Measurements from ENCODE around the gene PCNT.

PCNT gene

DNA sequence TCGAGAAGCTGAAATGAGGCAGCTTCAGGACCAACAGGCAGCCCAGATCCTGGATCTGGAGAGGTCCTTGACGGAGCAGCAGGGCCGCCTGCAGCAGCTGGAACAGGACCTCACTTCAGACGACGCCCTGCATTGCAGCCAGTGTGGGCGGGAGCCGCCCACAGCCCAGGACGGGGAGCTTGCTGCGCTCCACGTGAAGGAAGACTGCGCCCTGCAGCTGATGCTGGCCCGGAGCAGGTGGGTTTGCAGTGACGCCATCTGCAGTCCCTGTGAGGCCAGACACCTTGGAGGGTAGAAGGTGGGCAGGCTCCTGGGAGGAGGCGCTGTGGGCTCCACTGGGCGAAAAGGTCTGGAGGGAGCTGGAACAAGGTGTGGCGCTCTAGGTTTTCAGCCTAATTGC lies 39.7 kb downstream of the PCNT start:
- TF ChIP-seq HDGF (IDR thresholded peaks at IDR 0.05; ENCODE audit: borderline replicate concordance) (no peak), L3MBTL2 (conservative IDR thresholded peaks at IDR 0.05) (no peak), CTBP1 (IDR thresholded peaks at IDR 0.05; ENCODE audit: borderline replicate concordance) (no peak), ZNF384 (IDR thresholded peaks at IDR 0.05) (no peak), ARNT (IDR thresholded peaks at IDR 0.05) (no peak), FOXM1 (IDR thresholded peaks at IDR 0.05; ENCODE audit: borderline replicate concordance) (no peak), FOXK2 (IDR thresholded peaks at IDR 0.05) (no peak), FOXA1 (IDR thresholded peaks at IDR 0.05) (no peak), LEF1 (IDR thresholded peaks at IDR 0.05; ENCODE audit: borderline replicate concordance) (no peak), SP1 (IDR thresholded peaks at IDR 0.05) (no peak), BHLHE40 (IDR thresholded peaks at IDR 0.05; ENCODE audit: borderline replicate concordance) (no peak), SUZ12 (IDR thresholded peaks at IDR 0.05) (no peak), ELF4 (IDR thresholded peaks at IDR 0.05) (no peak), NFRKB (IDR thresholded peaks at IDR 0.05) (no peak), TARDBP (IDR thresholded peaks at IDR 0.05) (no peak)
- TF ChIP-seq, protein P1, sequence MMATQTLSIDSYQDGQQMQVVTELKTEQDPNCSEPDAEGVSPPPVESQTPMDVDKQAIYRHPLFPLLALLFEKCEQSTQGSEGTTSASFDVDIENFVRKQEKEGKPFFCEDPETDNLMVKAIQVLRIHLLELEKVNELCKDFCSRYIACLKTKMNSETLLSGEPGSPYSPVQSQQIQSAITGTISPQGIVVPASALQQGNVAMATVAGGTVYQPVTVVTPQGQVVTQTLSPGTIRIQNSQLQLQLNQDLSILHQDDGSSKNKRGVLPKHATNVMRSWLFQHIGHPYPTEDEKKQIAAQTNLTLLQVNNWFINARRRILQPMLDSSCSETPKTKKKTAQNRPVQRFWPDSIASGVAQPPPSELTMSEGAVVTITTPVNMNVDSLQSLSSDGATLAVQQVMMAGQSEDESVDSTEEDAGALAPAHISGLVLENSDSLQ (IDR thresholded peaks at IDR 0.05): no peak
- POLR2A ChIA-PET: no interaction called here
- no peak for DNase-seq (ENCODE audit: extremely low spot score)
- CTCF ChIA-PET: no interaction called here

DNA sequence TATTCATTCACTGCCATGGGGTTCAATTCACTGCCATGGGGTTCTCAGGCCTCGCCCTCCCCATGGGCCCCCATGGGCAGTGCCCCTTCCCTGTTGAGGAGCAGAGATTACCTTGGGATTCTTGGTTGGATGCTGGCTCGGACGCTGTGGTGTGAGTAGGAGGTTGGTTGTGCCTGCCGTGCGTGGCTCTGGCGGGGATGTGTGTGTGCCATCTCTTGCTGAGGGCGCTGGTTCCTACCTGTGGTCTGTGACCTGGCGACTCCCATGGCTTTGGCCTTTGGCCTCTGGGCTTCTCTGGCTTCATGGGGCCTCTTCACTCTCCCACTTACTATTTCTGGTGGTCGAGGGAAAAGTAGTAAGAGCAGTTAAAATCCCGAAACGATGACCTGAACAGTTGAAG lies 42.1 kb downstream of the PCNT start:
- TF ChIP-seq LEF1 (IDR thresholded peaks at IDR 0.05; ENCODE audit: borderline replicate concordance) (no peak), SUZ12 (IDR thresholded peaks at IDR 0.05) (no peak), L3MBTL2 (conservative IDR thresholded peaks at IDR 0.05) (no peak), CTBP1 (IDR thresholded peaks at IDR 0.05; ENCODE audit: borderline replicate concordance) (no peak), TARDBP (IDR thresholded peaks at IDR 0.05) (no peak), BHLHE40 (IDR thresholded peaks at IDR 0.05; ENCODE audit: borderline replicate concordance) (no peak), HDGF (IDR thresholded peaks at IDR 0.05; ENCODE audit: borderline replicate concordance) (no peak), ZNF384 (IDR thresholded peaks at IDR 0.05) (no peak), FOXM1 (IDR thresholded peaks at IDR 0.05; ENCODE audit: borderline replicate concordance) (no peak)
- ChIA-PET CTCF (no interaction called here), POLR2A (no interaction called here)
- no peak for DNase-seq (ENCODE audit: extremely low spot score)

DNA sequence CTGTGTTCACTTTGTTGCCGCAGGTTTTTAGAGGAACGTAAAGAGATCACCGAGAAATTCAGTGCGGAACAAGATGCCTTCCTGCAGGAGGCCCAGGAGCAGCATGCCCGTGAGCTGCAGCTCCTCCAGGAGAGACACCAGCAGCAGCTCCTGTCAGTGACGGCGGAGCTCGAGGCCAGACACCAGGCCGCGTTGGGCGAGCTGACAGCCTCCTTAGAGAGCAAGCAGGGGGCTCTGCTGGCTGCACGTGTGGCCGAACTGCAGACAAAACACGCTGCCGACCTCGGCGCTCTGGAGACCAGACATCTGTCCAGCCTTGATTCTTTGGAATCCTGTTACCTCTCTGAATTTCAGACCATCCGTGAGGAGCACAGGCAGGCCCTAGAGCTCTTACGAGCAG lies 42.6 kb downstream of the PCNT start:
- POLR2A ChIA-PET: no interaction called here
- TF ChIP-seq HDGF (IDR thresholded peaks at IDR 0.05; ENCODE audit: borderline replicate concordance): no peak
- CTCF ChIA-PET: no interaction called here
- no peak for DNase-seq (ENCODE audit: extremely low spot score)

DNA sequence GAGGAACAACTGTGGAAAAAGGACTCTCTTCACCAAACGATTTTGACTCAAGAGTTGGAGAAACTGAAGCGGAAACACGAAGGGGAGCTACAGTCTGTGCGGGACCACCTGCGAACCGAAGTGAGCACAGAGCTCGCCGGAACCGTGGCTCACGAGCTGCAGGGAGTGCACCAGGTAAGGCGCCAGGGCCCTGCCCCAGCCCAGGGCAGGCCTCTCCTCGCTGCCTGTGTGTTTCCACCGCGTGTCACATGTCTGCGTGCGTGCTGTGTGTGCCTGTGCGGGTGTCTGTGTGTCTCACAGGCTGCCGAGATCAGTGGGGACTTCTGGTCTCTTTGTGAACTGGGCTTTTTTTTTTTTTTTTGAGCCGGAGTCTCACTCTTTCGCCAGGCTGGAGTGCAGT lies 43.0 kb downstream of the PCNT start:
- no peak for DNase-seq (ENCODE audit: extremely low spot score)
- ChIA-PET POLR2A (no interaction called here), CTCF (no interaction called here)
- TF ChIP-seq TARDBP (IDR thresholded peaks at IDR 0.05): no peak

DNA sequence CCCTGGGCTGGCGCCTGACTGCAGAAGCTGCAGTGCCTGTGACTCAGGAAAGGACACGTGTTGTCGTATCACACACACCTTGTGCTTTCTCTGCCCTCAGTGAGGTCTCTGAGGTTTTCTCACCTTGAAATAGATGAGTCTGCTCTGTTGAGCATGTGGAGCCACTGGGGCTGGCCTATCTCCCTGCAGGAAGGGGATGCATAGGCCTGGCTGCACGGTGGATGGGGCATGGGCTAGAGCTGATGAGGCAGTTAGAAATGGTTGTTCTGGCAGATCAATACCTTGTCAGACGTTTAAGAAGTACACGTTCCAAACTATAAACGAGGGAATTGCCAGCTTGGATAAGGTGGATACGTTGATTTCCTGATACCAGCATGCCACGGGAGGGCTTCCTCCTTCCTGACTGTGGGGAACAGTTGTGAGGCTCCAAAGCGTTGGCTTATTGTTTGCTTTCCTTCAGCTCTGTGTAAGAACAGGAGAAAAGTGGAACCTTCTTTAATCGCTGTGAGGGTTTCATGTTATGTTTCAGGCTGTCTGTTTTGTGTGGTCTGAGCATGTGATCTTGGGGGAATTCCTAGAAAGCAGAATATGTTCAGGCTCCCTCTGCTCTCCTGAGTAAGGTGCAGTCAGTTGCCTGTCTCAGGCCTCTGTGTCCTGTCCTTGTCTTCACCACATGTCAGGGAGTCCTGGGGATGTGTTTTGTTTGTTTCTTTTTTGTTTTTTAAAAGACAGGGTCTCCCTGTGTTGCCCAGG lies 44.8 kb downstream of the PCNT start:
- TF ChIP-seq, protein P1 (IDR thresholded peaks at IDR 0.05): no peak
- TF ChIP-seq CTBP1 (IDR thresholded peaks at IDR 0.05; ENCODE audit: borderline replicate concordance) (no peak), SP1 (IDR thresholded peaks at IDR 0.05) (no peak)
- no peak for DNase-seq (ENCODE audit: extremely low spot score)
- ChIA-PET POLR2A (no interaction called here), CTCF (interaction anchor here (0.6 to 0.7 kb wide), 2 partner anchors 114 to 287 kb away, joined by 3 read pairs; no protein-coding TSS in a partner anchor)

DNA sequence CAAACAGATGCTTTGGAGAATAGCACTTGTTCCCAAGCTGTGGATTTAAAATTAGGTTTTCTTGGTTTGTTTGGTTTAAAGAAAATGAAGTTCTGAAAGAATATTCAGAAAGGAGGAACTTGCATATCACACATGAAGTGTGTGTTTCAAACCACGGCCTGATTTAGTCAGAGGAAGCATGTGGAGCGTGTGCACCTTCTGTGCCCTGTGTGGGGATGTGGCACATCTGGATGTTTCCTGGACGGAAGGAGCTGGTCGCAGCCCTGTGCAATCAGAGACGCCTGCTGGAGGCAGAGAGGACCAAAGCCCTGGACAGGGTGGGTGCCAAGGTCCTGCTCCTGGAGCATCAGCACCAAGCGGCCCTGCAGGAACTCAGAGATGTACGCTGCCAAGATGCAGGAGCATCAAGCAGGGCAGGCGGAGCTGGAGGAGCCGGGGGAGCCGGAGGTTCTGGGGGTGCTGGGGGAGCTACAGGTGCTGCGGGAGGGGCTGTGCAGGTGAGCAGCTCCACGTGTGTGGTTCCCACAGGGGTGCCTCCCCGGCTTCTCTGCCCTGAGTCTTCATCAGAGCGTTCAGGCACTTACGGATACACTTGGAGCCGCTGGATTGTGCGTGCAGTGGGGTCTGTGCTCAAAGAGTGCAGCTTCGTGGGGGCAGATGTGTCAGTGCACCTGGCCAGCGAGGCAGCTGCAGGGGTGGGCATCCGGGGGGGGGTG lies 45.7 kb downstream of the PCNT start:
- TF ChIP-seq BHLHE40 (IDR thresholded peaks at IDR 0.05; ENCODE audit: borderline replicate concordance) (no peak), FOXM1 (IDR thresholded peaks at IDR 0.05; ENCODE audit: borderline replicate concordance) (no peak), SP1 (IDR thresholded peaks at IDR 0.05) (no peak), FOXK2 (IDR thresholded peaks at IDR 0.05) (no peak), L3MBTL2 (conservative IDR thresholded peaks at IDR 0.05) (no peak), FOXA1 (IDR thresholded peaks at IDR 0.05) (no peak), ARNT (IDR thresholded peaks at IDR 0.05) (no peak), SUZ12 (IDR thresholded peaks at IDR 0.05) (no peak)
- DNase-seq (ENCODE audit: extremely low spot score): no peak
- POLR2A ChIA-PET: no interaction called here
- CTCF ChIA-PET: interaction anchor here (0.7 kb wide), 1 partner anchor 286 kb away, joined by 3 read pairs; no protein-coding TSS in a partner anchor

DNA sequence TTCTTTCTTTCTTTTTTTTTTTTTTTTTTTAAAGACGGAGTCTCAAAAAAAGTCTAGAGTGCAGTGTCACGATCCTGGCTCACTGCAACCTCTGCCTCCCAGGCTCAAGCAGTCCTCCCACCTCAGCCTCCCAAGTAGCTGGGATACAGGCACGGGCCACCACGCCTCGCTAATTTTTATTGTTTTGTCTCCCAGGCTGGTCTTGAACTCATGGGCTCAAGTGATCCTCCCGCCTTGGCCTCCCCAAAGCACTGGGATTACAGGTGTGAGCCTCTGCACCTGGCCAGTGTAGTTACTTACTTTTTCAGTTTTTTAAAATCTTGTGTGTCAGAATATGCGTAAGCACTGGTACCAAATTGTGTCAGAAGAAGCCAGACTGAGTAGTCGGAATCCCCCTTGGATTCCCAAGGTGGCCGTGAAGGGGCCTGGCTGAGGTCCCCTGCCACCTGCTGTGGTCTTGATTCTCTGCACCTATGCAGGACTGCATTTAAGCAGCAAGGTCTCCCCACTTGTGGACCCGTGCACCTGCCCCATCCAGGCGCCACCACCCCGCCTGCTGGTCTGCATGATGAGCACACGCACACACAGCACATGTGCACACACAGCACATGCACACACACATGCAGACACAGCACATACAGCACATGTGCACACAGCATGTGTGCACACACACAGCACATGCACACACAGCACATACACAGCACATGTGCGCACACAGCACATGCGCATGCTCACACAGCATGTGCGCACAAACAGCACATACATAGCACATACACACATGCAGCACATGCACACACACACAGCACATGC lies 47.5 kb downstream of the PCNT start:
- POLR2A ChIA-PET: no interaction called here
- no peak for DNase-seq (ENCODE audit: extremely low spot score)

More for the DNA sequence above, 47.5 kb downstream of the PCNT start:
- CTCF ChIA-PET: no interaction called here
- TF ChIP-seq LEF1 (IDR thresholded peaks at IDR 0.05; ENCODE audit: borderline replicate concordance): no peak
- TF ChIP-seq CTBP1 (IDR thresholded peaks at IDR 0.05; ENCODE audit: borderline replicate concordance): no peak
- TF ChIP-seq BHLHE40 (IDR thresholded peaks at IDR 0.05; ENCODE audit: borderline replicate concordance): no peak
- TF ChIP-seq HDGF (IDR thresholded peaks at IDR 0.05; ENCODE audit: borderline replicate concordance): no peak
- TF ChIP-seq SUZ12 (IDR thresholded peaks at IDR 0.05): no peak
- no peak for TF ChIP-seq ARNT (IDR thresholded peaks at IDR 0.05)
- TF ChIP-seq NFRKB (IDR thresholded peaks at IDR 0.05): no peak
- TF ChIP-seq ZNF384 (IDR thresholded peaks at IDR 0.05): no peak
- TF ChIP-seq L3MBTL2 (conservative IDR thresholded peaks at IDR 0.05): no peak
- TF ChIP-seq, protein P1 (IDR thresholded peaks at IDR 0.05): no peak
- TF ChIP-seq SP1 (IDR thresholded peaks at IDR 0.05): no peak
- no peak for TF ChIP-seq FOXA1 (IDR thresholded peaks at IDR 0.05)
